HEK293T (cell line): Measurements from ENCODE around the gene EFCAB6.

Source experiments
- BHLHE40 ChIP-seq: fragments of 450-650 bp; IDR thresholded peaks from 2 replicates; pipeline ENCODE4 v1.6.1; 2016; ENCODE audit warnings: mild to moderate bottlenecking, moderate library complexity, borderline replicate concordance
- CTBP1 ChIP-seq: fragments of 450-650 bp; IDR thresholded peaks from 2 replicates; pipeline ENCODE4 v1.6.1; 2016; ENCODE audit warnings: borderline replicate concordance
- FOXA1 ChIP-seq: fragments of 450-650 bp; IDR thresholded peaks from 2 replicates; pipeline ENCODE4 v1.6.1; 2016; ENCODE audit warnings: mild to moderate bottlenecking
- FOXM1 ChIP-seq: fragments of 450-650 bp; IDR thresholded peaks from 2 replicates; pipeline ENCODE4 v1.6.1; 2017; ENCODE audit warnings: mild to moderate bottlenecking, borderline replicate concordance
- HDGF ChIP-seq: fragments of 450-650 bp; IDR thresholded peaks from 2 replicates; pipeline ENCODE4 v1.6.1; 2017; ENCODE audit warnings: antibody characterized with exemption, borderline replicate concordance
- LEF1 ChIP-seq: fragments of 450-650 bp; IDR thresholded peaks from 2 replicates; pipeline ENCODE4 v1.6.1; 2017; ENCODE audit warnings: mild to moderate bottlenecking, borderline replicate concordance
- NFRKB ChIP-seq: fragments of 450-650 bp; IDR thresholded peaks from 2 replicates; pipeline ENCODE4 v1.6.1; 2016; ENCODE audit warnings: mild to moderate bottlenecking, moderate library complexity
- SP1 ChIP-seq: fragments of 450-650 bp; IDR thresholded peaks from 2 replicates; pipeline ENCODE4 v1.6.1; 2017
- SUZ12 ChIP-seq: fragments of 450-650 bp; IDR thresholded peaks from 2 replicates; pipeline ENCODE4 v1.6.1; 2016; ENCODE audit warnings: mild to moderate bottlenecking
- TARDBP ChIP-seq: fragments of 450-650 bp; IDR thresholded peaks from 2 replicates; pipeline ENCODE4 v1.6.1; 2016
- ZNF384 ChIP-seq: fragments of 450-650 bp; IDR thresholded peaks from 2 replicates; pipeline ENCODE4 v1.6.1; 2016

GRCh38 chr22:43498856-43499253 is 313.2 kb downstream of the EFCAB6 start:
- TF ChIP-seq FOXA1 (no peak), LEF1 (no peak), CTBP1 (no peak), HDGF (no peak), FOXM1 (no peak), SP1 (no peak), ZNF384 (no peak), SUZ12 (no peak), TARDBP (no peak), BHLHE40 (no peak), NFRKB (no peak)
